AG09319 (cell line): Measurements from ENCODE around the gene ARHGEF12.

Experiments
- DNase-seq: peaks from one replicate; pipeline ENCODE4 v3.0.0-alpha.2; 2010; ENCODE audit warnings: low read depth; ENCODE audit errors: extremely low read depth
- CTCF ChIP-seq: IDR thresholded peaks from 2 replicates; pipeline ENCODE4 v1.5.1; 2011; ENCODE audit warnings: low read depth, mild to moderate bottlenecking, inconsistent platforms, low read length, moderate library complexity

Gene ARHGEF12

GRCh38 chr11:120354779-120355178 lies 18.6 kb downstream of the ARHGEF12 start:
- DNase-seq = no peak
- no peak for TF ChIP-seq CTCF

GRCh38 chr11:120357620-120358019 lies 21.4 kb downstream of the ARHGEF12 start:
- no peak for DNase-seq
- TF ChIP-seq CTCF = no peak

- TF ChIP-seq CTCF = no peak
- DNase-seq = no peak
Measured at GRCh38 chr11:120358729-120359128, 22.5 kb downstream of the ARHGEF12 start.

- TF ChIP-seq CTCF = no peak
Measured at GRCh38 chr11:120363436-120363835, 27.2 kb downstream of the ARHGEF12 start.

GRCh38 chr11:120365512-120365911 lies 29.3 kb downstream of the ARHGEF12 start:
- DNase-seq = no peak
- TF ChIP-seq CTCF = no peak

More at GRCh38 chr11:120363436-120363835, 27.2 kb downstream of the ARHGEF12 start:
- no peak for DNase-seq

GRCh38 chr11:120372296-120372695 lies 36.1 kb downstream of the ARHGEF12 start:
- no peak for DNase-seq
- no peak for TF ChIP-seq CTCF

- no peak for DNase-seq
- no peak for TF ChIP-seq CTCF
Measured at GRCh38 chr11:120375076-120375475, 38.9 kb downstream of the ARHGEF12 start.
